GM23338 (cell line): ENCODE results near the gene HIVEP3. TPM values are rescaled to one million over a fixed set of nuclear protein-coding genes. Genes with fewer than 3 reads are reported as not detected.
A peak's percentile ranks its signal among the peaks of the same experiment; 100 is the strongest.

Experiments
- ATAC-seq: fragments of 200-7000 bp; cut with Tn5 transposase; 3 replicates; pipeline ENCODE4 v1.9.1; 2020
- DNase-seq: peaks from one replicate; pipeline ENCODE4 v3.0.0-alpha.2; 2015; ENCODE audit warnings: low spot score
- H2AFZ ChIP-seq: fragments of 200-600 bp; sonication (generic); 2 replicates; pipeline ENCODE4 v1.8.0; 2016; ENCODE audit warnings: antibody characterized with exemption, mild to moderate bottlenecking, moderate library complexity
- H3F3A ChIP-seq: fragments of 200-600 bp; sonication (generic); replicated peaks from 2 replicates; pipeline ENCODE4 v1.8.0; 2017; ENCODE audit warnings: antibody characterized with exemption, mixed run types, low read depth
- H3K27ac ChIP-seq: fragments of 200-600 bp; sonication (generic); 2 replicates; pipeline ENCODE4 v1.6.1; 2016; ENCODE audit warnings: low read depth
- H3K27me3 ChIP-seq: fragments of 200-600 bp; sonication (generic); 2 replicates; pipeline ENCODE4 v1.8.0; 2016; ENCODE audit warnings: mild to moderate bottlenecking, mixed run types, moderate library complexity; ENCODE audit not compliant: insufficient read depth
- H3K36me3 ChIP-seq: fragments of 200-600 bp; sonication (generic); 2 replicates; pipeline ENCODE4 v1.8.0; 2016; ENCODE audit warnings: mild to moderate bottlenecking; ENCODE audit not compliant: insufficient read depth
- H3K4me1 ChIP-seq: fragments of 200-600 bp; sonication (generic); 2 replicates; pipeline ENCODE4 v1.8.0; 2016; ENCODE audit warnings: mild to moderate bottlenecking, moderate library complexity; ENCODE audit not compliant: insufficient read depth
- H3K4me2 ChIP-seq: fragments of 200-600 bp; sonication (generic); 2 replicates; pipeline ENCODE4 v1.7.1; 2017; ENCODE audit warnings: mixed run types
- H3K4me3 ChIP-seq: fragments of 200-600 bp; sonication (generic); 2 replicates; pipeline ENCODE4 v1.6.1; 2016; ENCODE audit warnings: mixed run types
- H3K79me2 ChIP-seq: fragments of 200-600 bp; sonication (generic); replicated peaks from 2 replicates; pipeline ENCODE4 v1.8.0; 2017; ENCODE audit warnings: mild to moderate bottlenecking; ENCODE audit not compliant: insufficient read depth
- H3K9me2 ChIP-seq: fragments of 200-600 bp; sonication (generic); 2 replicates; pipeline ENCODE4 v1.8.0; 2017; ENCODE audit not compliant: insufficient read depth
- H4K20me1 ChIP-seq: fragments of 200-600 bp; sonication (generic); replicated peaks from 2 replicates; pipeline ENCODE4 v1.8.0; 2017; ENCODE audit warnings: mild to moderate bottlenecking; ENCODE audit not compliant: insufficient read depth
- H3K27ac Mint-ChIP-seq: 2 replicates; pipeline ENCODE4 v1.8.0; 2020; ENCODE audit warnings: inconsistent platforms, mild to moderate bottlenecking, moderate library complexity, mixed read lengths
- H3K27me3 Mint-ChIP-seq: 3 replicates; pipeline ENCODE4 v1.8.0; 2022; ENCODE audit warnings: low read depth, mild to moderate bottlenecking, moderate library complexity, mixed read lengths, inconsistent platforms; ENCODE audit not compliant: insufficient read depth, poor library complexity
- H3K36me3 Mint-ChIP-seq: 3 replicates; pipeline ENCODE4 v1.8.0; 2021; ENCODE audit warnings: low read depth, mild to moderate bottlenecking, inconsistent platforms, moderate library complexity, mixed read lengths
- H3K4me1 Mint-ChIP-seq: 3 replicates; pipeline ENCODE4 v1.8.0; 2020; ENCODE audit warnings: mild to moderate bottlenecking, inconsistent platforms, mixed read lengths
- H3K4me3 Mint-ChIP-seq: 3 replicates; pipeline ENCODE4 v1.8.0; 2021; ENCODE audit warnings: moderate library complexity, mild to moderate bottlenecking, inconsistent platforms, mixed read lengths
- H3K9me3 Mint-ChIP-seq: 3 replicates; pipeline ENCODE4 v1.8.0; 2020; ENCODE audit warnings: moderate library complexity, mild to moderate bottlenecking, inconsistent platforms, mixed read lengths
- CTCF ChIP-seq, 2 experiments: fragments of 200-600 bp in 1 of 2; sonication (generic) in 1 of 2; conservative IDR thresholded peaks; 2 replicates each; pipeline versions ENCODE4 v1.5.1 to v1.6.1; 2016 to 2017; ENCODE audit warnings: antibody characterized with exemption in 2 of 2, low read depth in 2 of 2, mild to moderate bottlenecking in 2 of 2, moderate library complexity in 1 of 2
- JUNB ChIP-seq: IDR thresholded peaks from one replicate; pipeline ENCODE4 v1.6.1; 2016; ENCODE audit warnings: antibody characterized with exemption; ENCODE audit not compliant: unreplicated experiment
- NANOG ChIP-seq: IDR thresholded peaks from 2 replicates; pipeline ENCODE4 v1.6.1; 2016; ENCODE audit warnings: antibody characterized with exemption, borderline replicate concordance
- POLR2AphosphoS5 ChIP-seq: IDR thresholded peaks from 2 replicates; pipeline ENCODE4 v1.6.1; 2016; ENCODE audit warnings: antibody characterized with exemption, low read depth
- ZNF331 ChIP-seq: fragments of 250-450 bp; sonication (Bioruptor Pico); IDR thresholded peaks from 2 replicates; pipeline ENCODE4 v1.5.0; 2020; ENCODE audit warnings: low read depth, mild to moderate bottlenecking, moderate library complexity
- ZNF462 ChIP-seq: fragments of 250-450 bp; sonication (Bioruptor Pico); IDR thresholded peaks from 2 replicates; pipeline ENCODE4 v1.5.0; 2020; ENCODE audit warnings: mild to moderate bottlenecking, moderate library complexity
- polyA plus RNA-seq: library from polyadenylated mRNA; unstranded; fragments of >200 nt; fragmentation: Nextera tagmentation; extraction: Ambion mirVana; gene quantifications from 2 replicates; pipeline ENCODE4 v1.2.1, GENCODE V29; 2016
- total RNA-seq: library from RNA; depleted of rRNA; stranded (reverse); fragments of >200 nt; shearing (Covaris generic); gene quantifications from 2 replicates; pipeline ENCODE4 v1.2.3, GENCODE V29; 2014

Gene HIVEP3
- total and polyA plus RNA-seq, 2 experiments from 2014 or later: 0.14 to 0.24 TPM

- peaks cover 12% of the 10 kb centered on the region for H3K27me3 Mint-ChIP-seq
- no peaks in the 10 kb centered on the region for H3K9me2 ChIP-seq
- H3K4me1 ChIP-seq: no peaks in the 10 kb centered on the region
- DNase-seq (no peak), ATAC-seq (no peak)
- no peaks in the 10 kb centered on the region for H3K27me3 ChIP-seq
- H3K4me3 Mint-ChIP-seq: no peak overlapping the region
- H3F3A ChIP-seq: no peaks in the 10 kb centered on the region
- no peaks in the 10 kb centered on the region for H3K9me3 Mint-ChIP-seq
- H2AFZ ChIP-seq: no peak overlapping the region
- no peak overlapping the region; the same call in 1 of the 2 replicates for H3K27ac Mint-ChIP-seq
- no peaks in the 10 kb centered on the region for H3K36me3 Mint-ChIP-seq
- no peak overlapping the region for H3K27ac ChIP-seq
- peaks cover 12% of the 10 kb centered on the region; the same call in 2 of the 3 replicates for H3K4me1 Mint-ChIP-seq
- TF ChIP-seq ZNF462 (CRISPR knock-in tag) (no peak), CTCF (conservative IDR thresholded peaks at IDR 0.05; ENCODE audit: low read depth in 2 of 2) (no peak), NANOG (no peak)
- no peaks in the 10 kb centered on the region for H3K79me2 ChIP-seq
- H4K20me1 ChIP-seq: no peaks in the 10 kb centered on the region
- no peak overlapping the region for H3K4me3 ChIP-seq
- no peaks in the 10 kb centered on the region for H3K36me3 ChIP-seq
- H3K4me2 ChIP-seq: no peak overlapping the region
Observed at GRCh38 chr1:41709873-41710272, 208.8 kb downstream of the HIVEP3 start.

- peaks cover 12% of the 10 kb centered on the region for H3K27me3 Mint-ChIP-seq
- TF ChIP-seq POLR2AphosphoS5: no peak
- TF ChIP-seq JUNB: no peak
- no peak for TF ChIP-seq ZNF331 (CRISPR knock-in tag)
Observed at GRCh38 chr1:41709331-41709730, 209.4 kb downstream of the HIVEP3 start.

More at GRCh38 chr1:41709331-41709730, 209.4 kb downstream of the HIVEP3 start:
- Mint-ChIP-seq H3K9me3 (no peaks in the 10 kb centered on the region), H3K4me1 (peaks cover 12% of the 10 kb centered on the region; the same call in 2 of the 3 replicates), H3K36me3 (no peaks in the 10 kb centered on the region), H3K27ac (peak overlapping the region; percentile 87), H3K4me3 (no peak overlapping the region)
- Histone ChIP-seq H4K20me1 (no peaks in the 10 kb centered on the region), H3K9me2 (no peaks in the 10 kb centered on the region), H3K79me2 (no peaks in the 10 kb centered on the region), H3K27ac (no peak overlapping the region), H3F3A (no peaks in the 10 kb centered on the region), H3K4me1 (no peaks in the 10 kb centered on the region), H2AFZ (no peak overlapping the region), H3K27me3 (no peaks in the 10 kb centered on the region), H3K4me2 (no peak overlapping the region), H3K4me3 (no peak overlapping the region), H3K36me3 (no peaks in the 10 kb centered on the region)
- ATAC-seq (no peak), DNase-seq (no peak)
